Measurements from ENCODE around the gene HEXIM1. TPM values are rescaled to one million over a fixed set of nuclear protein-coding genes. Genes with fewer than 3 reads are reported as not detected.

The HEXIM1 gene
- total RNA-seq, 4 donors from 2014 or later = 38.0 to 54.9 (median 42.6) TPM

- Histone ChIP-seq H3K9me3 (no peaks in the 10 kb centered on the region), H3K36me3 (no peaks in the 10 kb centered on the region), H3K4me3 (no peak overlapping the region), H3K27ac (peak overlapping the region in 3 of 4 donors; percentile 50 to 92 (median 55)), H3K27me3 (no peaks in the 10 kb centered on the region), H3K4me1 (peaks cover 13 to 34% (median 26%) of the 10 kb centered on the region in 4 donors)
- TF ChIP-seq POLR2AphosphoS5 (IDR thresholded peaks at IDR 0.05) (no peak), CTCF (IDR thresholded peaks at IDR 0.05) (no peak), POLR2A (IDR thresholded peaks at IDR 0.05) (no peak), EP300 (IDR thresholded peaks at IDR 0.05; ENCODE audit: low read depth) (no peak)
- in situ Hi-C loops (cut with MboI; ENCODE audit: low pct_ligation_motif_present in 1 of 4, low pct_unique_long_range_greater_than_20kb in 1 of 4, low sequenced_read_pairs in 3 of 4) (loop anchor here in 3 of 4 donors (5.0 to 10.0 kb wide), 2 partner anchors 58 to 60 kb away; no protein-coding TSS in a partner anchor), intact Hi-C loops (cut with DNase I; ENCODE audit: low total_unique reads) (loop anchor here (1.0 to 10.0 kb wide), 2 partner anchors 59 to 362 kb away; no protein-coding TSS in a partner anchor)
- DNase-seq = no peak
- 86% methylated on average over 12 of the region's 12 CpGs; no CpG with 5 or more reads in 1 of the 2 donors for WGBS, 2 donors (ENCODE audit: low coverage in 1 of 2)
These were observed 11.3 kb upstream of the HEXIM1 start for GRCh38 chr17:45136846-45137560.

GRCh38 chr17:45137561-45138305 lies 10.5 kb upstream of the HEXIM1 start:
- 60% methylated on average over 1 to 11 of the region's 11 CpGs for WGBS, 2 donors (ENCODE audit: low coverage in 1 of 2)
- Histone ChIP-seq H3K27ac (peak overlapping the region in 2 of 4 donors; percentile 50 to 55), H3K9me3 (no peaks in the 10 kb centered on the region), H3K36me3 (no peaks in the 10 kb centered on the region), H3K4me1 (peaks cover 13 to 30% (median 26%) of the 10 kb centered on the region in 4 donors), H3K27me3 (no peaks in the 10 kb centered on the region), H3K4me3 (no peak overlapping the region)
- in situ Hi-C loops (cut with MboI; ENCODE audit: low pct_ligation_motif_present in 1 of 4, low pct_unique_long_range_greater_than_20kb in 1 of 4, low sequenced_read_pairs in 3 of 4) = loop anchor here in 3 of 4 donors (5.0 to 10.0 kb wide), 2 partner anchors 57 to 60 kb away; no protein-coding TSS in a partner anchor
- TF ChIP-seq EP300 (IDR thresholded peaks at IDR 0.05; ENCODE audit: low read depth) (no peak), POLR2AphosphoS5 (IDR thresholded peaks at IDR 0.05) (peak in 1 of 3 donors; percentile 30), CTCF (IDR thresholded peaks at IDR 0.05) (no peak), POLR2A (IDR thresholded peaks at IDR 0.05) (no peak)
- intact Hi-C loops (cut with DNase I; ENCODE audit: low total_unique reads) = loop anchor here (10.0 kb wide), 1 partner anchor 363 kb away; no protein-coding TSS in a partner anchor
- peak; percentile 62 for DNase-seq

DNA sequence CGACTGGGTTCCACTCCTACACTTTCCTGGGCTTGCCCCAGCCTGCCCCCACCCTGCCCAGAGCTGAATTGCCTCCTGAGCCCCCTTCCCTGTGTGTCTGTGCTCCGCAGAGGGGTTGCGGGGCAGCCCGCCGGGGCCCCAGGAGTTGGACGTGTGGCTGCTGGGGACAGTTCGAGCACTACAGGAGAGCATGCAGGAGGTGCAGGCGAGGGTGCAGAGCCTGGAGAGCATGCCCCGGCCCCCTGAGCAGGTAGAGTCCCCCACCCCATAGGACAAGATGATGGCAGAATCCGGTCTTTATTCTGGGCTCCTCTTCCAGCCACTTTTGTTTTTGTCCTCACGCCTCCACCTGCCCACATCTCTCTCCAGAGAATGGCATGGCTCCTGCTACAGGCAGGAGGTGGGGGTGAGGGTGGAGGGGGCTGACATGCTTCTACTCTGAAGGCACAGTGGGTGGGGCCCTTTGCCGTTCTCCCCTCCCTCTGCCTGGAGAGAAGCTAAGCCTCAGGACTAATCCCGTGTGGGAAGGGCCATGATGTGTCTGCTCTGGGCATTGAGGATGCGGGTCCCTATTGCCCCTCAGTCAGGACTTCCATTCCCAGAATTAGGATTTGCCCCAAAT lies 9.3 kb upstream of the HEXIM1 start:
- TF ChIP-seq POLR2A (IDR thresholded peaks at IDR 0.05) (no peak), EP300 (IDR thresholded peaks at IDR 0.05; ENCODE audit: low read depth) (no peak), POLR2AphosphoS5 (IDR thresholded peaks at IDR 0.05) (no peak), CTCF (IDR thresholded peaks at IDR 0.05) (no peak)
- H3K36me3 ChIP-seq = no peaks in the 10 kb centered on the region
- 84% methylated on average over 12 of the region's 14 CpGs; no CpG with 5 or more reads in 1 of the 2 donors for WGBS, 2 donors (ENCODE audit: low coverage in 1 of 2)
- no peak overlapping the region for H3K27ac ChIP-seq
- no peaks in the 10 kb centered on the region for H3K27me3 ChIP-seq
- no peak for DNase-seq
- H3K9me3 ChIP-seq = no peaks in the 10 kb centered on the region
- no peak overlapping the region for H3K4me3 ChIP-seq
- peaks cover 18 to 37% (median 32%) of the 10 kb centered on the region in 4 donors for H3K4me1 ChIP-seq
- in situ Hi-C loops (cut with MboI; ENCODE audit: low pct_ligation_motif_present in 1 of 4, low pct_unique_long_range_greater_than_20kb in 1 of 4, low sequenced_read_pairs in 3 of 4) = loop anchor here in 3 of 4 donors (5.0 to 10.0 kb wide), 2 partner anchors 56 to 58 kb away; no protein-coding TSS in a partner anchor
- intact Hi-C loops (cut with DNase I; ENCODE audit: low total_unique reads) = loop anchor here (10.0 kb wide), 1 partner anchor 364 kb away; no protein-coding TSS in a partner anchor

Data from transverse colon (tissue), 4 donors.